Stimulated activated CD4-positive, alpha-beta T cell treated with anti-CD3 and anti-CD28 coated beads, Interleukin-1b, Interleukin-23, amount 100 ng/mL, for 1 hour (primary cell): ENCODE data around the gene C2CD2.

Source experiments
- DNase-seq, 2 donors: peaks; one replicate each; pipeline ENCODE4 v3.0.0-alpha.2; 2020; ENCODE audit warnings: low read depth in 2 of 2

The C2CD2 gene

GRCh38 chr21:41846536-41846935 is 107.3 kb downstream of the C2CD2 start:
- no peak for DNase-seq

- DNase-seq = no peak
These were observed 107.8 kb downstream of the C2CD2 start for GRCh38 chr21:41846033-41846317.

- no peak for DNase-seq
These were observed 108.3 kb downstream of the C2CD2 start for GRCh38 chr21:41845310-41846032.

- no peak for DNase-seq
These were observed 110.2 kb downstream of the C2CD2 start for GRCh38 chr21:41843584-41843983.

- no peak for DNase-seq
These were observed 112.9 kb downstream of the C2CD2 start for GRCh38 chr21:41840880-41841279.

GRCh38 chr21:41839387-41840000 is 114.3 kb downstream of the C2CD2 start:
- no peak for DNase-seq

- no peak for DNase-seq
These were observed 116.0 kb downstream of the C2CD2 start for GRCh38 chr21:41837756-41838297.

GRCh38 chr21:41836166-41837015 is 117.4 kb downstream of the C2CD2 start:
- DNase-seq = no peak

GRCh38 chr21:41835711-41836154 is 118.1 kb downstream of the C2CD2 start:
- DNase-seq = no peak
